ENCODE results near the gene C6orf136.

The C6orf136 gene

DNA sequence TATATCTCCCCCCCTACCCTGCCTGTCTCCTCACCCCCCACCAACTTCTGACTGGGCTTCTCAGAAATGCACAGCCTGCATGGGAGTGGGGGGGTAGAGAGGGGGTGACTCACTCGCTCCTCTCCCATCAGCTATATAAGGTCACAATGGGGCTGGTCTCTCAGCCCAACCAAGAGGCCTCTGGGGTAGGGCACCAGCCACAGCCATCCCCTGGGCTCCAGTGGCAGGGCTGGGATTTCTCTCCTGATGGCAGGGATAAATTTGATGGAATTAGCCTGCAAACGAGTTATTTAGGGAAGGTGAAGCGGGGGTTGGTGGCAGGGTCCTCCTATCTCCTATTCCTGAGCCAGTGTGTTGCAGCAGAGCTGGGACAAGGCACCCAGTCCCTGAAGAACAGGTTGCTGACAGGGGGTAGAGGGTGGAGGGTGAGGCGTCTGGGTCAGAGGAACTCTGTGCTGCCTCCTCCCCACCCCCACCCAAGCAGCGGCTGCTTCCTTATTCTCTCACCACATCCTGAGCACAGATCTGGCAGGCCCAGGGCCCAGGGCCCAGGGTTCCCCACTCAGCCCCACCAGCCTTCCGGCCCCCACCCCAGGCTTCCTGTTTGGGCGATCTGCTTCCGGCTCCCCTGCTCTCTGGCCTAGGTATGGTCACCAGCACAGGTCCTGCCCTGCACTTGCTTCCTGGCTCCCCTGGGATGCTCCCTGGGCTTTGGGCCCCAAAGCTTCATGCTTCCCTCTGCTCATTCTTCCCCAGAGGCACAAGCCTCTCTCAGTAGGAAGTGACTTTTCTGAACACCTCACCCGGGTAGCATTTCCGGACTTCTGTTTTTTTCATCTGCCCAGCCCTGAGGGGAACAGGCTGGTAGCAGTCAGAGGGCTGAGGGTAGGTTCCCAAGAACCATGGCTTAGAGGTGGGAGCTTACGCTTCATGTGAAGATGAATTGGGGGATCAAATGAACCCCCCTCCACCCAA is 35.5 kb downstream of the C6orf136 start:
- peak; percentile 98 for DNase-seq (ENCODE audit: low read depth)
- TF ChIP-seq, protein P1, sequence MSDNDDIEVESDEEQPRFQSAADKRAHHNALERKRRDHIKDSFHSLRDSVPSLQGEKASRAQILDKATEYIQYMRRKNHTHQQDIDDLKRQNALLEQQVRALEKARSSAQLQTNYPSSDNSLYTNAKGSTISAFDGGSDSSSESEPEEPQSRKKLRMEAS (IDR thresholded peaks at IDR 0.05; ENCODE audit: low read depth, low read length), result peak; percentile 3
- TF ChIP-seq MYC (IDR thresholded peaks at IDR 0.05; ENCODE audit: low read depth, low read length), result peak; percentile 66
- TF ChIP-seq CTCF (IDR thresholded peaks at IDR 0.05; ENCODE audit: low read depth, low read length), result no peak
- H3K4me3 ChIP-seq (ENCODE audit: low read depth, low read length), result peak overlapping the region; percentile 78

DNA sequence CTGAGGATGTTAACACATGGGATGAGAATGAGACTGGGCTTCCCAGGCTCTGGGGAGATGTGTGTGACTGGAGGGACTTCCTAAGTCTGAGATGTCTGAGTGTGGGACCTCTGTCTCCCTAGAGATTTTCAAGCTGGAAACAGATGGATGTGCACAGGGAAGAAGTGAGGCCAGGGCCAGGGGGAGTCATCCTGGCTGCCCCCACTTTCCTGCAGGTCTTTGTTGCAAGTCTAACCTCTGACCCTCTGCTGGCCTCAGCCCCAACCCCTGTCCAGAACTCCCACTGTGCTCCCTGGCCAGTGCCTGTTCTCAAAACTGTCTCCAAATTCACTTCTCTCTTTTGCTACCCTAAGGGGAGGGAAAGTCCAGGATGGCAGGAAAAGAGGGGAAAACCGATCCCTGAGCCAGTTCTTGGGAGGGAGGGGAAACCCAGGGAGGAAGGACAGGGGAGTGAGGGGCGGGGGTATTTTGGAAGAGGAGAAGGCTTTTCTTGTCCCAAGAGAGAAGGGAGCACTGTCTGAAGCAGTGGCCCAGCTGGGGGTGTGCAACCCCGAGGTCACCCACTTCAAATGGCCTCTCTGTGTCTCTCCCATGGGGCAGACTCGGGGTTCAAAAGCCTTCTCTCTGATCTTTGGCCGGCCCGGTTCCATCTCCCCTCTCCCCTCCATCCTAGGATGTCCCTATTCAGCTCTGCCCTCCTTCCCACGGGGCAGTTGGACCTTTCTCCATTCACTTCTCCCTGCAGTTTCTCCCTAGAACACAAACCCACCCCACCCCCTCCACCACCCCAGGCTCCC is 36.4 kb downstream of the C6orf136 start:
- peak overlapping the region; percentile 78 for H3K4me3 ChIP-seq (ENCODE audit: low read depth, low read length)
- peak; percentile 32 for DNase-seq (ENCODE audit: low read depth)
- TF ChIP-seq CTCF (IDR thresholded peaks at IDR 0.05; ENCODE audit: low read depth, low read length) (no peak), POLR2A (IDR thresholded peaks at IDR 0.05; ENCODE audit: extremely low read depth, insufficient read length) (no peak), MYC (IDR thresholded peaks at IDR 0.05; ENCODE audit: low read depth, low read length) (no peak)
- TF ChIP-seq, protein P1 (IDR thresholded peaks at IDR 0.05; ENCODE audit: low read depth, low read length), result no peak

- H3K4me3 ChIP-seq (ENCODE audit: low read depth, low read length), result peak overlapping the region; percentile 78
- no peak for TF ChIP-seq POLR2A (IDR thresholded peaks at IDR 0.05; ENCODE audit: extremely low read depth, insufficient read length)
- TF ChIP-seq MYC (IDR thresholded peaks at IDR 0.05; ENCODE audit: low read depth, low read length), result no peak
- TF ChIP-seq CTCF (IDR thresholded peaks at IDR 0.05; ENCODE audit: low read depth, low read length), result no peak
- TF ChIP-seq, protein P1 (IDR thresholded peaks at IDR 0.05; ENCODE audit: low read depth, low read length), result no peak
These were observed 37.0 kb downstream of the C6orf136 start for GRCh38 chr6:30683980-30684338.

DNA sequence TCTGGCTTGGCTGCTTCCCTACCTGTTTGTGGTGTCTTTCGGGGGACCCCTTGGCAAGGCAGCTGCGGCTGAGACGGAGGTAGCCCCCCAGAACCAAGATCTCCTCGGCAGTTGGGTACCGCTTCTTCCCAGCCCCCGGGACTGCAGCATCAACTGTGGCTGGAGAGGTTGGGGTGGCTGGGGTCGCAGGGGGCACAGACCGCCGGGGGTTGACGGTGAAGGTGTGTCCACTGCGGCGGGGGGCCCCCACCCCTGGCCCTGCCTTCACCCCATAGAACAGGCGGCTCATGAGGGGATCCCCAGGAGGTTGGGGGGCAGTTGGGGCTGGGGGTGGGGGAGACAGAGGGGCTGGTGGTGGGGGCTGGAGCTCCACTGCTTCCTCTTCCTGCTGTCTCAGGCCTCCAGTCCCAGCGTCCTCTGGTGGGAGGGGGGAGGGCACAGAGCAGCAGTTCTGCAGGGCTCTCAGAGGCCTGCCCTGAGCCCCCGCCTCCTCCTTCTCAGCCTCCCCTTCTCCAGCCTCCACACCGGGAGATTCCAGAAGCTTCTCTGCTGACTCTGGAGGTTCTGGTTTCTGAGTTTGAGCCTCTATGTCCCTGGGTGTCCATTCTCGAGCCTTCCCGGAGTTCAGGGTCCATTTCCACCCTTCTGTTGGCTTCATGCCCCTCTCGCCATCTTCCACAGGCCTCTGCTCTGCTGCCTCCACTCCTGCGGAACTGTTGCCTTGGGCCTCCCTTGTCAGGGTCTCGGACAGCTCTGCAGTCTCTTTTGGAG is 37.6 kb downstream of the C6orf136 start:
- TF ChIP-seq CTCF (IDR thresholded peaks at IDR 0.05; ENCODE audit: low read depth, low read length), result no peak
- TF ChIP-seq, protein P1 (IDR thresholded peaks at IDR 0.05; ENCODE audit: low read depth, low read length), result no peak
- no peak for TF ChIP-seq POLR2A (IDR thresholded peaks at IDR 0.05; ENCODE audit: extremely low read depth, insufficient read length)
- no peak for TF ChIP-seq MYC (IDR thresholded peaks at IDR 0.05; ENCODE audit: low read depth, low read length)
- DNase-seq (ENCODE audit: low read depth), result peak; percentile 81
- peak overlapping the region; percentile 78 for H3K4me3 ChIP-seq (ENCODE audit: low read depth, low read length)

More at GRCh38 chr6:30683980-30684338, 37.0 kb downstream of the C6orf136 start:
- DNase-seq (ENCODE audit: low read depth), result no peak
